Activated CD8-positive, alpha-beta T cell treated with anti-CD3 and anti-CD28 coated beads for 36 hours (primary cell): ENCODE results near the gene SPAG16. TPM values are rescaled to one million over a fixed set of nuclear protein-coding genes. Genes with fewer than 3 reads are reported as not detected.
"Not testable (repeated sequence)": the region's sequence is repeated elsewhere in the genome, so short reads cannot be mapped to it uniquely, and the experiment has no call there.

Experiments used
- ATAC-seq: fragments of 200-7000 bp; cut with Tn5 transposase; one replicate; pipeline ENCODE4 v1.10.0; 2021; ENCODE audit warnings: mild to moderate bottlenecking, moderate library complexity
- CTCF ChIA-PET: fragments of 350-600 bp; sonication (Branson Sonifier 250); formaldehyde crosslinking; loops from one replicate; lab custom pipeline; 2021; ENCODE audit warnings: antibody characterized with exemption; lab: Charles Lee
- POLR2A ChIA-PET: fragments of 350-600 bp; sonication (Branson Sonifier 250); formaldehyde crosslinking; loops from one replicate; lab custom pipeline; 2021; ENCODE audit warnings: antibody characterized with exemption; lab: Charles Lee
- DNase-seq: peaks from one replicate; pipeline ENCODE4 v3.0.0-alpha.2; 2020
- H3K27ac Mint-ChIP-seq: one replicate; pipeline ENCODE4 v1.8.0; 2021; ENCODE audit warnings: mild to moderate bottlenecking, mixed read lengths
- H3K27me3 Mint-ChIP-seq: one replicate; pipeline ENCODE4 v1.8.0; 2021; ENCODE audit warnings: mixed read lengths
- H3K36me3 Mint-ChIP-seq: one replicate; pipeline ENCODE4 v1.8.0; 2021; ENCODE audit warnings: low read depth, mixed read lengths
- H3K4me1 Mint-ChIP-seq: one replicate; pipeline ENCODE4 v1.8.0; 2021; ENCODE audit warnings: low read depth, mixed read lengths
- H3K4me3 Mint-ChIP-seq: one replicate; pipeline ENCODE4 v1.8.0; 2021; ENCODE audit warnings: mild to moderate bottlenecking, moderate library complexity, mixed read lengths
- H3K9me3 Mint-ChIP-seq: one replicate; pipeline ENCODE4 v1.8.0; 2021; ENCODE audit warnings: mixed read lengths
- CTCF ChIP-seq: fragments of 200-600 bp; IDR thresholded peaks from one replicate; pipeline ENCODE4 v1.8.0; 2022; ENCODE audit warnings: antibody characterized with exemption, mild to moderate bottlenecking
- intact Hi-C: fragments of 100-400 bp; cut with micrococcal nuclease; formaldehyde crosslinking; loops from one replicate; pipeline ENCODE4 v1.10.0; 2022
- total RNA-seq, 2 experiments: library from RNA; stranded (reverse); gene quantifications; one replicate each; pipeline ENCODE4 v1.2.3, GENCODE V29; 2021

The SPAG16 gene
- total RNA-seq, 2 experiments from 2014 or later, result 9.4 to 11.7 TPM

GRCh38 chr2:213678437-213679218 lies 394.4 kb downstream of the SPAG16 start:
- ChIA-PET POLR2A (no interaction called here), CTCF (no interaction called here)
- ATAC-seq, result no peak
- no peak for DNase-seq
- intact Hi-C loops, result no loop called here
- H3K27ac Mint-ChIP-seq, result no peak overlapping the region
- H3K4me1 Mint-ChIP-seq, result no peaks in the 10 kb centered on the region
- TF ChIP-seq CTCF, result no peak
- H3K27me3 Mint-ChIP-seq, result no peaks in the 10 kb centered on the region
- peaks cover 2% of the 10 kb centered on the region for H3K9me3 Mint-ChIP-seq
- H3K36me3 Mint-ChIP-seq, result no peaks in the 10 kb centered on the region
- no peak overlapping the region for H3K4me3 Mint-ChIP-seq

- no peaks in the 10 kb centered on the region for H3K36me3 Mint-ChIP-seq
- ChIA-PET POLR2A (no interaction called here), CTCF (no interaction called here)
- no peaks in the 10 kb centered on the region for H3K27me3 Mint-ChIP-seq
- ATAC-seq (no peak), DNase-seq (no peak)
- H3K4me3 Mint-ChIP-seq, result no peak overlapping the region
- intact Hi-C loops, result no loop called here
- H3K27ac Mint-ChIP-seq, result no peak overlapping the region
- no peaks in the 10 kb centered on the region for H3K4me1 Mint-ChIP-seq
- TF ChIP-seq CTCF, result no peak
- peaks cover 2% of the 10 kb centered on the region for H3K9me3 Mint-ChIP-seq
Measured at GRCh38 chr2:213679894-213680293, 395.6 kb downstream of the SPAG16 start.

GRCh38 chr2:213682276-213682675 lies 398.0 kb downstream of the SPAG16 start:
- intact Hi-C loops, result no loop called here
- Mint-ChIP-seq H3K4me1 (no peaks in the 10 kb centered on the region), H3K27ac (no peak overlapping the region), H3K27me3 (no peaks in the 10 kb centered on the region), H3K9me3 (no peaks in the 10 kb centered on the region), H3K36me3 (no peaks in the 10 kb centered on the region), H3K4me3 (no peak overlapping the region)
- ChIA-PET POLR2A (no interaction called here), CTCF (no interaction called here)
- no peak for ATAC-seq
- DNase-seq, result no peak
- no peak for TF ChIP-seq CTCF

GRCh38 chr2:213688133-213688532 lies 403.9 kb downstream of the SPAG16 start:
- ChIA-PET CTCF (no interaction called here), POLR2A (no interaction called here)
- Mint-ChIP-seq H3K36me3 (no peaks in the 10 kb centered on the region), H3K27me3 (no peaks in the 10 kb centered on the region), H3K4me3 (no peak overlapping the region), H3K4me1 (no peaks in the 10 kb centered on the region), H3K9me3 (no peaks in the 10 kb centered on the region), H3K27ac (no peak overlapping the region)
- DNase-seq (no peak), ATAC-seq (no peak)
- TF ChIP-seq CTCF, result no peak
- intact Hi-C loops, result no loop called here

- DNase-seq, H3K27ac Mint-ChIP-seq, H3K9me3 Mint-ChIP-seq, intact Hi-C loops, H3K4me1 Mint-ChIP-seq, H3K36me3 Mint-ChIP-seq, POLR2A ChIA-PET, CTCF ChIA-PET, H3K4me3 Mint-ChIP-seq, ATAC-seq, H3K27me3 Mint-ChIP-seq: not testable (repeated sequence)
Measured at GRCh38 chr2:213688825-213689224, 404.6 kb downstream of the SPAG16 start.
